DLD1 (cell line): Measurements from ENCODE around the gene ATP8A1.
"Not testable (repeated sequence)": the region's sequence is repeated elsewhere in the genome, so short reads cannot be mapped to it uniquely, and the experiment has no call there.

ENCODE experiments used
- in situ Hi-C: cut with HindIII; loops from 2 replicates; pipeline ENCODE4 v1.10.0; 2017; ENCODE audit warnings: low sequenced_read_pairs

Gene ATP8A1

DNA sequence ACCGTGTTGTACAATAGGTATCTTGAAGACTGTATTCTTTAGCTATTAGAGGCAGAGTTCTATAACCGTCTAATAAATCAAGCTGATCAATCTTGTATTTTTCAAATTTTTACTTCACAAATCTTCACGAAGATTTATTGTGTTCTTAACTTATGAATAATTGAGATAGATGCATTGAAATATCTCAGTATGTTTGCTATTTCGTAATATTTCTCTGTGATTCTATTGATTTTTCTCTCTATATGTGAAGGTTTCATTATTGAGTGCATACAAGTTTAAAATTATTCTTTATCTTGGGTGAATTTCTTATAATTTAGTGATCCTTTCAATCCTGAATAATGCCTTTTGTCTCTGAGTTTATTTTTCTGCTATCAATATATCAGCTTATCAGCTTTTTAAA lies 279.4 kb downstream of the ATP8A1 start:
- in situ Hi-C loops: no loop called here

DNA sequence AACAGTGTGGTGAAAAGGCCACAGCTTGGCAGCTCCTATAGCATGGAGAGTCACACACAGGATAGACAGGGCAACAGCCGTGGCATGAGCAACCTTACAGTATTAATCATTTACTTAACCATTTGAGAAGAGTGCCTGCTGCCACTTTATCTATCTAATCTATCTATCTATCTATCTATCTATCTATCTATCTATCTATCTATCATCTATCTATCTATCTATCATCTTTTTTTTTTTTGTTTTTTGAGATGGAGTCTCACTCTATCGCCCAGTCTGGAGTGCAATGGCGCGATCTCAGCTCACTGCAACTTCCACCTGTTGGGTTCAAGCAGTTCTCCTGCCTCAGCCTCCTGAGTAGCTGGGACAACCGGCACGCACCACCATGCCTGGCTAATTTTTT lies 284.6 kb downstream of the ATP8A1 start:
- in situ Hi-C loops: not testable (repeated sequence)

DNA sequence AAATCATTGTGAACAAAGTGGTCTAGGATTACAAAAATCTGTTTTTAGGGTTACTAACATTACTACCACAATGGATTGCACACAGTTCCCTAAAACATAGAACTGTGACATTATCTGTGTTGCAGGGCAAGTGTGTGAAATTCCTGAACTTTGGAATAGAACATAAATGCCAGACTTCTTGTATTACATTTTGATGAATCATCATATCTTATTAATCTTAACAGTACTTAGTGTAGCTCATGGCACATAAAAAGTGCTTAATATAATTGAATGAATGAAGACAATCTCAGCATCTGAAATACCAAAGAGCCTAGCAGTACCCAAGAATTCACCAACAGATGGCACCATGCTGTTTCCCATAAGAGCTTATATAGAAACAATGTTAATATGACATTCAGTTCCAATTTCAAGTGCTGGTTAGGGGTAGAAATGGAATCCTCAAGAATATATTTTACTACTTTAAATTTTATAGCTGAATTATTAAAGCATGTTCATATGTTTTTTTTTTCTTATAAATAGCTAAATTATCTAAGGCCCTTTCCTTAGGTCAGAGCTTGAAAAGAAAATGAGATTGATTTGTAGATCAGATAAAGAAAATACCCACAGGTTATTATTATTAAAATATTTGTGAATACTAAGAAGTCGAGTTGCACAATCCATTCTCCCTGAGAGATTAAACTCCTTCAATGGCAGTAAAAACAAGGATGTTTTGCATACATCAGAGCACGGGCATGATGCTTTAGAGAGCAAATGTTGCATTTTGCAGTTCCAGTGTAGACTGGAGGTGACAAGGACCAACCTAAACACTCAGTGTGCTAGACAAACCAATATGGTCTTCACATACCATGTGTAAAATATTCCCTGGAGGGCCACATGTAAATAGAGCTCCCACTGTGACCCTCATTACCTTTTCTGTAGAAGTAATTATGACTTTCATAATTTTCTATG lies 285.3 kb downstream of the ATP8A1 start:
- in situ Hi-C loops: no loop called here

GRCh38 chr4:42369489-42369888 lies 287.4 kb downstream of the ATP8A1 start:
- in situ Hi-C loops: no loop called here

DNA sequence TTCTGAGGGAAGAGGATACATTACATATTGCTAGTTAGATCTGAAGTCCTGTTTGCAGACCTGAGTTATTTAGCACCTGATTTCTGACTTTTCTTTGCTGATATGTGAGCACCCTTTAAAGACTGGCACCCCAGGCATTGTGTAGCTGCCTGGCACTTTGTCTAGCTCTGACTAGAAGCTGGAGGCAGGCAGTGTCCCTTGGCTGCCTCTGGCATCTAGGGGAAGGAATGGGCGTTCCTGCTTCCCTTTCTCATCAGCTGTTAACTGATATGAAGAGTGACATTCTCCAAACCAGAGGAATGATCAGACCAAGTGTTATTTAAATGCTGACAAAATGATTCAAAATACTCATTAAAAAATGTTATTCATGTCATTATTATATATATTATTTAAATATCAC lies 289.9 kb downstream of the ATP8A1 start:
- in situ Hi-C loops: no loop called here

DNA sequence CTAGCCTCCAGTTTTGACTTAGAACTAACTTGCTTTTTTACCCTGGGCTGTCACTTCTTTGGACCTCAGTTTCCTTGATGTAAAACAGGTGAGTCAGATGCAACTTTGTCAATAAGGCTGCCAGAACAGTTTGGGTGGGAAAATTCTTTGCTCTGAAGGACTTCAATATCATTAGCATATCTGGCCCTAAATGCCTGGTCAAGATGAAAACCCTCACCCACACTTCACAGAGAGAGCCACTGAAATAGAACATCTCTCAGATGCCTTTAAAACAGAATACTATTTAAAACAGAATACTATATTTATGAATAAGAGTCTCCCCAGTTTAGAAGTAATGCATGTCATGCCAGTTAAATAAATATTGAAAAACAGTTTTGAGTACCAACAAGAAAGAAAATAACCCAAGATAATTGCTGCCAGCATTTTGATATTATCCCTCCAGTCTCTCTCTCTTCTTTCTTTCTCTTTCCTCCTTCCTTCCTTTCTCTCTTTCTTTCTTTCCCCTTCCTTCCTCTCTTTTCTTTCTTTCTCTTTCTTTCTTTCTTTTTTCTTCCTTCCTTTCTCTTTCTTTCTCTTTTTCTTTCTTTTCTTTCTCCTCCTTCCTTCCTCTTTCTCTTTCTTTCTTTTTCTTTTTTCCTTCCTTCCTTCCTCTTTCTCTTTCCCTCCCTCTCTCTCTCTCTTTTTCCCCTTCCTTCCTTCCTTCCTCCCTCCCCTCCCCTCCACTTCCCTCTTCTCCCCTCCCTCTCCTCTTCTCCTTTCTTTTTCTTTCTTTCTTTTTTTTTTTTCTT lies 292.4 kb downstream of the ATP8A1 start:
- in situ Hi-C loops: no loop called here

GRCh38 chr4:42363614-42364013 lies 293.3 kb downstream of the ATP8A1 start:
- in situ Hi-C loops: no loop called here

DNA sequence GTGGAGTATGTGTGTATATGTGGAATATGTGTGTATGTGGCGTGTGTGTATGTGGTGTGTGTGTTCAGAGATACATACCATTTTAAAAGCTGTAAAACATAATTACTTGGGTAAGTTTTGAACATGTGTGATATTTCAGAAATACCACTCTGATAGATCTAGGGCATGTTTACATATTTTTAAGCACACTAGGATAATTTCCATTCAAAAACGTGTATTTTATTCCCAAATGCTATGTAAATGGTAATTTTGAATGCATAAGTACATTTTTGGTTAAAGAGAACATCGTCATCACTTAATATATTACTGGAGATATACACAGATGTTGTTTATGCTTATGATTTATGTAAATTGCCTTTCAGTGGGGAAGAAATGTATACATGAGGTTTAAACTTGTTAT lies 294.3 kb downstream of the ATP8A1 start:
- in situ Hi-C loops: no loop called here

GRCh38 chr4:42361456-42361855 lies 295.4 kb downstream of the ATP8A1 start:
- in situ Hi-C loops: no loop called here

- in situ Hi-C loops: no loop called here
These were observed 296.6 kb downstream of the ATP8A1 start for GRCh38 chr4:42360256-42360669.

- in situ Hi-C loops: no loop called here
These were observed 297.2 kb downstream of the ATP8A1 start for GRCh38 chr4:42359711-42360110.
